Measurements from ENCODE around the gene ABCC1.
"Not testable (repeated sequence)": the region's sequence is repeated elsewhere in the genome, so short reads cannot be mapped to it uniquely, and the experiment has no call there.

Gene ABCC1

GRCh38 chr16:16151315-16151714 is 201.9 kb downstream of the ABCC1 start:
- no peak for DNase-seq (ENCODE audit: low read depth)
- H3K4me3 ChIP-seq (ENCODE audit: low read depth, low read length), result no peak overlapping the region
- TF ChIP-seq, protein P1, sequence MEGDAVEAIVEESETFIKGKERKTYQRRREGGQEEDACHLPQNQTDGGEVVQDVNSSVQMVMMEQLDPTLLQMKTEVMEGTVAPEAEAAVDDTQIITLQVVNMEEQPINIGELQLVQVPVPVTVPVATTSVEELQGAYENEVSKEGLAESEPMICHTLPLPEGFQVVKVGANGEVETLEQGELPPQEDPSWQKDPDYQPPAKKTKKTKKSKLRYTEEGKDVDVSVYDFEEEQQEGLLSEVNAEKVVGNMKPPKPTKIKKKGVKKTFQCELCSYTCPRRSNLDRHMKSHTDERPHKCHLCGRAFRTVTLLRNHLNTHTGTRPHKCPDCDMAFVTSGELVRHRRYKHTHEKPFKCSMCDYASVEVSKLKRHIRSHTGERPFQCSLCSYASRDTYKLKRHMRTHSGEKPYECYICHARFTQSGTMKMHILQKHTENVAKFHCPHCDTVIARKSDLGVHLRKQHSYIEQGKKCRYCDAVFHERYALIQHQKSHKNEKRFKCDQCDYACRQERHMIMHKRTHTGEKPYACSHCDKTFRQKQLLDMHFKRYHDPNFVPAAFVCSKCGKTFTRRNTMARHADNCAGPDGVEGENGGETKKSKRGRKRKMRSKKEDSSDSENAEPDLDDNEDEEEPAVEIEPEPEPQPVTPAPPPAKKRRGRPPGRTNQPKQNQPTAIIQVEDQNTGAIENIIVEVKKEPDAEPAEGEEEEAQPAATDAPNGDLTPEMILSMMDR (IDR thresholded peaks at IDR 0.05; ENCODE audit: low read depth, low read length, missing control alignments), result no peak

DNA sequence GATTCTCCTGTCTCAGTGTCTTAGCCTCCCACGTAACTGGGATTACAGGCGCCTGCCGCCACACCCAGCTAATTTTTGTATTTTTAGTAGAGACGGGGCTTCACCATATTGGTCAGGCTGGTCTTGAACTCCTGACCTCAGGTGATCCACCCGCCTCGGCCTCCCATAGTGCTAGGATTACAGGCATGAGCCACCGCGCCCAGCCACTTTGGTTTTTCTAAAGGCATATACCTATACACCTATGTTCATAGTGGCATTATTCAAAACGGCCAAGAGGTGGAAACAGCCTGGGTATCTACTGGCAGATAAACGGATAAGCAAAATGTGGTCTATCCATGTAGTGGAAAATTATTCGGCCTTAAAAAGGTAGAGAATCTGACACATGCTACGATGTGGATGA is 203.6 kb downstream of the ABCC1 start:
- H3K4me3 ChIP-seq (ENCODE audit: low read depth, low read length); DNase-seq (ENCODE audit: low read depth): not testable (repeated sequence)

DNA sequence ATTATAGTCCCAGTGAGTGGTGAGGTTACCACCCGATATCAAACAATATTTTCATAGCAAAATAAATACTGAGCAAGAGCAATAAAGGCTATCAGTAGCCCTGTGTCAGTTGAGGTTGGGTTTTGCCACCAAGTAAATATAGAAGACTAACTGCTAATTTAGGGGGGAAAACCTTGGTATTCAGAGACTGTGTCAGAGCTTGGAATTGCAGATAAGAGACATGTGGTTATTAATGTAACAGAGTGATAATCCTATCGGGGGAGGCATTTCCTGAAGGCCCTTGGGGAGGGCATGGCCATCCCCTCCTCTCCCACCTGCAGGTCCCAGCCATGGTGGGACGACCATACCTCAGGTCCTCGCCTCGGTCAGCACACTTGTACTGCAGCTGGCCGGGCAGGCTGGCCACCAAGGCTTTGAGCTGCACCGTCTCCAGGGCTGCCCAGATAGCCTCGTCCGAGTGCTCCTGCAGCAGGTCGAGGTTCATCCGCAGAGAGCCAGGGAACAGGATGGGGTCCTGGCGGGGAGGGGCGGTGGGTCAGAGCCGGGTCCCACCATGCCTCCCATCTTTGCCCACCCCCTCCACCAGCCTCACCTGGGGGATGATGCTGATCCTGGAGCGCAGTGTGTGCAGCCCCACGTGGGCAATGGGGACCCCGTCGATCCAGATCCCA is 205.0 kb downstream of the ABCC1 start:
- DNase-seq (ENCODE audit: low read depth), result no peak
- no peak overlapping the region for H3K4me3 ChIP-seq (ENCODE audit: low read depth, low read length)
- TF ChIP-seq, protein P1 (IDR thresholded peaks at IDR 0.05; ENCODE audit: low read depth, low read length, missing control alignments), result no peak

DNA sequence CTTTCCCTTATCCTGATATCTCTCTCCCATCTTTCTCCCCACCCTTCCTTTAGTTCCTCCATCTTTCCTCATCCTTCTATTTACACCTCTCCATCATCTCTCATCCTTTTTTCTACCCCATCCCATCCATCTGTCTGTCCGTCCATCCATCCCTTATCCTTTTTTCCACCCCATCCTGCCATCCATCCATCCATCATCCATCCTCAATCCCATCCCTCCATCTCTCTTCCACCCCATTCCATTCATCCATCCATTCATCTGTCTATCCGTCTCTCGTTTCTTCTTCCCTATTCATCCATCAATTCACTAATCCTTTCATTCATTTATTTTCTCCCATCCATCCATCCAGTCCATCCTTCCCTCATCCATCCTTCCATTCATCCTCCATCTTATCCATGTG is 205.8 kb downstream of the ABCC1 start:
- H3K4me3 ChIP-seq (ENCODE audit: low read depth, low read length), result no peak overlapping the region
- no peak for DNase-seq (ENCODE audit: low read depth)
- TF ChIP-seq, protein P1 (IDR thresholded peaks at IDR 0.05; ENCODE audit: low read depth, low read length, missing control alignments), result no peak

DNA sequence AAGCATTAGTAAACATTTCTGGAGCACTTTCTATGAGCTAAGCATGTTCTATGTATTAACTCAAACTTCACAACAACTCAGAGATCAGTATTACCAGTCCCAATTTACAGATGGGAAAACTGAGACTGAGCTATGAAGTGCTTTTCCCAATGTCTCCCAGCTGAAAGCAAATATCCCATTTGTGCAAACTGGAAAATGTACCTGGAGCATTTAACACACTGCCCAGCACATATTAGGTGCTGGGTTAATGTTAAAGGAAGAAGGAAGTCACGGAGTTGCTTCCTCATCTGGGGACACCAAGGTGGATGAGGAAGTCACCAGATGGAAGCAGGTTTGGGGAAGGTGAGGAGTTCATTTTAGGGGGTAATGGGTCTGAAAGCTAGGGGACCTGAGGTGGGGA is 207.8 kb downstream of the ABCC1 start:
- no peak overlapping the region for H3K4me3 ChIP-seq (ENCODE audit: low read depth, low read length)
- TF ChIP-seq, protein P1 (IDR thresholded peaks at IDR 0.05; ENCODE audit: low read depth, low read length, missing control alignments), result no peak
- no peak for DNase-seq (ENCODE audit: low read depth)

DNA sequence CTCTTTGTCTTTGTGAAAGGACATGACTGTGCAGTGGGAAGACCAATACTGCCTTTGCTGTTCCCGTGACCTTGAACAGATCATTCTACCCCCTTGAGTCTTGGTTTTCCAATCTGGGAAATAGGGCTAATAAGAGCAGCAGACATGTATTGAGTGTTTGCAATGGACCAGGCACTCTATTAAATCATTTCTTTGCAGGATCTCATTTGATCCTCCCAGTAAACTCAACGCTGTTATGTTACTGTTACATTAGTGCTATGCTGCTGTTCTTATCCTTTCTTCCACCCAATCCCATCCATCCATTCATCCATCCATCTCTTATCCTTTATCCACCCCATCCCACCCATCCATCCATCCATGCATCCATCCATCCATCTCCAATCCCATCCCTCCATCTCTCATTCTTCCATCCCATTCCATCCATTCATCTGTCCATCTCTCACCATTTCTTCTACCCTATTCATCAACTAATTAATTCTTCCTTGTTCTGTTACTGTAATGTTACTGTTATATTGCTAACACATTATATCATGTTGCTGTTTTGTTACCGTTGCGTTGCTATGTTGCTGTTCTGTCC is 208.8 kb downstream of the ABCC1 start:
- DNase-seq (ENCODE audit: low read depth), result no peak
- TF ChIP-seq, protein P1 (IDR thresholded peaks at IDR 0.05; ENCODE audit: low read depth, low read length, missing control alignments), result no peak
- no peak overlapping the region for H3K4me3 ChIP-seq (ENCODE audit: low read depth, low read length)

GRCh38 chr16:16158741-16159374 is 209.4 kb downstream of the ABCC1 start:
- TF ChIP-seq, protein P1 (IDR thresholded peaks at IDR 0.05; ENCODE audit: low read depth, low read length, missing control alignments), result no peak
- no peak for DNase-seq (ENCODE audit: low read depth)
- H3K4me3 ChIP-seq (ENCODE audit: low read depth, low read length), result no peak overlapping the region
